ENCODE measurements around the gene AQP6.

The AQP6 gene, protein sequence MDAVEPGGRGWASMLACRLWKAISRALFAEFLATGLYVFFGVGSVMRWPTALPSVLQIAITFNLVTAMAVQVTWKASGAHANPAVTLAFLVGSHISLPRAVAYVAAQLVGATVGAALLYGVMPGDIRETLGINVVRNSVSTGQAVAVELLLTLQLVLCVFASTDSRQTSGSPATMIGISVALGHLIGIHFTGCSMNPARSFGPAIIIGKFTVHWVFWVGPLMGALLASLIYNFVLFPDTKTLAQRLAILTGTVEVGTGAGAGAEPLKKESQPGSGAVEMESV

DNA sequence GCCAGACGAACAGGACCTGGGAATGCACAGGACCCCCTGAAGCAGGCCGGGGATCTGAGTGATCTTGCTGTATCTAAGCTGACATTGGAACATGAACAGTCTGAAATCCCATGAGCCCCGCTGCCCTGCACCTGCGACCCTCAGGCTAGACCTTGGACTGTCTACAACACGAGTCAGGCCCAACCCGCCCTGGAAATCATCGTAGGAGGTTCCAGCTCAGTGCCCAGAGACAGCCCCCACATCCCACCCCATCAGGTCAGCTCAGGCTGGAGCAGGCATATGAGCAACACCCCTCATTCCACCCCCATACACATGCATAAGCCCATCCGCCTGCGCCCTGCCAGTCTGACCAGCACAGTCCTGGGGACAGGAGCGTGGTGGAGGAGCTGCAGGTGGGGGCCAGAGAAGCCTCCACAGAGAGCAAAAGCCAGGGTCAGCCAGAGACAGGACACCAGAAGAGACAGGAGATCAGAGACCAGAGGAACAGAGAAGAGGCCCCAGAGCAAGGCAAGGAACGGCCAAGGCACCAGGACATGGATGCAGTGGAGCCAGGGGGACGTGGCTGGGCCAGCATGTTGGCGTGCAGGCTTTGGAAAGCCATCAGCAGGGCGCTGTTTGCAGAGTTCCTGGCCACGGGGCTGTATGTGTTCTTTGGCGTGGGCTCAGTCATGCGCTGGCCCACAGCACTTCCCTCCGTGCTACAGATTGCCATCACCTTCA, at the start of gene AQP6:
AQP6 (plus strand) TSS at position 307 of the 720 bp plus-strand sequence; CDS start at position 534, 227 bp downstream.
- DNase-seq (ENCODE audit: low read depth in 1 of 2, low spot score in 1 of 2) = no peak

DNA sequence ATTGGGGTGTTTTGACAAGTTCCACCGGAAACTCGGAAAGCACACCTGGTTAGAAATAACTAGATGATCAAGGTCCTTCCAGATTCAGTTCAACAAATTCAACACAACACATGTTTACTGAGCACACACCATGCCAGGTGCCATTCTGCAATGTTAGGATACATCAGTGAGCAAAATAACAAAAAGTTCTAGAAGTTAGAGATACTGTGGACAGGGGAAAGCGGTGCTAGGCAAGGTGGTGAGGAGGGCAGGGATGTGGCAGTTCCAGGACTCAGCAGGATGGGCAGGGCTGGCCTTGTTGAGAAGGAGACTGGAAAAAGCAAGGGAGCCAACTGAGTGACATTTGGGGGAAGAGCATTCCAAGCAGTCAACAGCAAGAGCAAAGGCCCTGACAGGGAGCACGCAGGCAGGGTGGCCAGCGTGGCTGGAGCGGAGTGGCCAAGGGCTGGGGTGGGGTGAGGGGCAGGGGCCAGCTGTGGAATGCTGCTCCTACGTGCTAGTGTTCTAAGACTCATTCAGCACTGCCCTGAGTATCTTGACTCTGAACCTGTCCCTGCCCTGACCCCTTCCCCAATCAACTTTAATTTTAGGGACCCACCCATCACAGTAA, 49.6 kb upstream of the AQP6 start:
- no peak for DNase-seq (ENCODE audit: low read depth in 1 of 2, low spot score in 1 of 2)

DNA sequence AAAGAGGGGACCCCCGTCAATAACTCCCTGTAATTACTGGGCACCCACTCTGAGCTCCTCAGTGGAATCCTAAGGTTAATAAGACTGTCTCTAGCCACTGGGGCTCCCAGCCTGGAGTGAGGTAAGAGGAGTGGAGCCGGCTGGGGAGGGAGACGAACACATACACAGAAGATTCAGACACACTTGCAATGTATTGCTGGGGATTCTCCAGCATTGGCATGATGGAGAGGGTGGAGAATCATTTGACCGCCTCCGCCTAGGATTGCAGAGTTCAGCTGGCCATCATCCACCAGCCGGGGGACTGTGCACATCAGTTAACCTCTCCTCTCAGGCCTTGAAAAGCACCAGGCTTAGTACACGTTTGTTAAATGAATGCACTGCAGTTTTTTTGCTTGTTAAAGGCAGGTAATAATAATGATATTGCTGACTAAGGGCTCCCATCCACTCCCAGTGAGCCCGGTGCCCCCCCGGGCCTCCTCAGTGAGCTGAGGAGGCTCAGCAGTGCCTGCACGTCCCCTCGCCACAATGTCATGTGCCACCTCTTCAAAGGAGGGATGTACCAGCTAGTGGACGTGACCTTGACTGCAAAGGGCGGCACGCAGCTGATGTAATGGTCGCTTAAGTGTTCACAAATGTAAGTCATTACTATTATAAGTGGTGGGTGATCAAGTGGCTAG, 48.7 kb upstream of the AQP6 start:
- no peak for DNase-seq (ENCODE audit: low read depth in 1 of 2, low spot score in 1 of 2)

DNA sequence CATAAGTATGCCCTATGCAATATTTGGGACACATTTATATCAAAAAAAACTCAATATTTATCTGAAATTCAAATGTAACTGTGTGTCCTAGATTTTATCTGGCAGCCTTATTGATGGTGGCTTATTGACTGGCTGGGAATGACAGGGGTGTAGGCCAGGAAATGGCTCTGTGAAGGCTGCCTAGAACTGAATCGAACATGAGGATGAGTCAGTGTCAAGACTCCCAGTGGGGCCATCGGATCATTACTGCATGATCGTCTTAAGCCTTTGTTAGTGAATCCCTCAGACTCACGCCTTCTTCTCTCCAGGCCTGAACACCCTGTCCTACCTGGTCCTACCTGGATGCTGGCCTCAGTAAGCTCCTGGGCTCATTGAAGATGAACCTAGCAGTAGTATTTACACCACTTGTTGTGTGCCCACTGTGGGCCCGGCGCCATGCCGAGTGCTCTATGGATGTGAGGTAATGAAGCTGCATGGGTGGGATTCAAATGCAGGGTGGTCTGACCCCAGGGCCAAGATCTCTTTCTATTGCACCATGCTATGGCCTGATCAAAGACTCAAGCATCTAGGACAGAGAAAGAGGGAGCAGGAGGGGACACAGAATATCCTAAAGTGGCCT, 48.0 kb upstream of the AQP6 start:
- no peak for DNase-seq (ENCODE audit: low read depth in 1 of 2, low spot score in 1 of 2)

DNA sequence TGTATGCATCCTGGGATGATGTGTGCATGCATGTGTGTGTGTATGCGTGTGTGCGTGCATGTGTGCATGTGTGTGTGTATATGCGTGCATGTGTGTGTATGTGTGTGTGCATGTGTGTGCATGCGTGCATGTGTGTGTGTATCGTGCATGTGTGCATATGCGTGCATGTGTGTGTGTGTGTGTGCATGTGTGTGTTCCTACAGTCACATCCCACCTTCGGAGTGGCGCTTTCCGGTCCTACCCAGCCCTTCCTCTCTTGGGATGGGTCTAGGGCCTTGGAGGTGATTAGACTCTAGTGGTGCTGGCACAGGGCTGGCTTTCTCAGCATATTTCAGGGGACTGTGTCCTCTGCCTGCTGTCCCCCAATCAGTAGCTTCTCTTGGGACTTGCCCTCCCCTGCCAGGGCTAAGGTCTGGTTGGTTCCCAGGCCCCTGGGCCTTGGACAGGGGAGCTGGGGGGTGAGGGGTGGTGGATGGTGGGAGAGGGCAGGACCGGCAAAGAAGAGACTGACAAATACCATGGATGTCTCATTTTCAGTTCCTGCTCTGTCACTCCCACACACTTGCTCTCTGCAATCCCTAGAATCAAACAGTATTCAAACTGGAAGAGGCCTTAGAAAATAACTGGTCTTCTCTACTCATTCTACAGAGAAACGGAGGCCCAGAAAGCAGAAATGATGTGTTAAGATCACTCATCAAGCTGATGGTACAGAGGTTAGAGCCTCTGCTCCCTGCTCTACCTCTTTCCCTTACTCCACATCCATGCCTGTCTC, 47.1 kb upstream of the AQP6 start:
- DNase-seq (ENCODE audit: low read depth in 1 of 2, low spot score in 1 of 2) = no peak

DNA sequence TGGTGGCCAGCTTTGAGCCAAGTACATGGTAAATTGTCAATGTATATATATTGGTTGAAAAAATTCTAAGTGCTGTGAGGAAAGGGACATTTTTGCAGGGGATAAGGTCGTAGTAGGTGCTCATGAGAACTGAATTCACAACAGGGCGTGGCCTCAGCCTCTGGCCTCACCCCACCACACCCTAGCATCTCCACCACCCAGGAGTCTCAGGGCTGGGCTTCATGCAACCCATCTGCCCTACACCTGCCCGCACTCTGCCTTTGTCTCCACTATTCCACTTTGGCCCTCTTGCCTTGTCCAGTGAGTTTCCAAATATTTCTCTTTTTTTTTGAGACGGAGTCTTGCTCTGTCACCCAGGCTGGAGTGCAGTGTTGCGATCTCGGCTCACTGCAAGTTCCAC, 44.3 kb upstream of the AQP6 start:
- no peak for DNase-seq (ENCODE audit: low read depth in 1 of 2, low spot score in 1 of 2)

DNA sequence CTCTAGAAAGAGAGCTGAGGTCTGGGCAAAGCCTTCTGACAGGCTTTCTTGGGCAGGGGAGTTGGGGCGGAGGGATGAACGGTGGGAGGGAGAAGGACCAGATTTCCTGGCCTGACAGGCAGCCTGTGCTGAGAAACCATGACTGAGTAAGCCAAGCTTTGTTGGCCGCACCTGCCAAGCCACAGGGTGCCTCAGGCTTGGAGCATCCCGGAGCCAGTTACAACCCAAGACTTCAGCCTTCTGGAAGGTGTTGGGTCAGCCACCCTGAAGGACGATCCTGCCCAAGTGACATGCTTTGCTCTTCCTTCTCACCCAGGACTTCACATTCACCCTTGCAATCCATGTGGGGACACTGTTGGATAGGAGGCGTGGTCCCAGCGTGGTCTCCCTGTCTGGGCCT, 43.2 kb upstream of the AQP6 start:
- DNase-seq (ENCODE audit: low read depth in 1 of 2, low spot score in 1 of 2) = no peak

DNA sequence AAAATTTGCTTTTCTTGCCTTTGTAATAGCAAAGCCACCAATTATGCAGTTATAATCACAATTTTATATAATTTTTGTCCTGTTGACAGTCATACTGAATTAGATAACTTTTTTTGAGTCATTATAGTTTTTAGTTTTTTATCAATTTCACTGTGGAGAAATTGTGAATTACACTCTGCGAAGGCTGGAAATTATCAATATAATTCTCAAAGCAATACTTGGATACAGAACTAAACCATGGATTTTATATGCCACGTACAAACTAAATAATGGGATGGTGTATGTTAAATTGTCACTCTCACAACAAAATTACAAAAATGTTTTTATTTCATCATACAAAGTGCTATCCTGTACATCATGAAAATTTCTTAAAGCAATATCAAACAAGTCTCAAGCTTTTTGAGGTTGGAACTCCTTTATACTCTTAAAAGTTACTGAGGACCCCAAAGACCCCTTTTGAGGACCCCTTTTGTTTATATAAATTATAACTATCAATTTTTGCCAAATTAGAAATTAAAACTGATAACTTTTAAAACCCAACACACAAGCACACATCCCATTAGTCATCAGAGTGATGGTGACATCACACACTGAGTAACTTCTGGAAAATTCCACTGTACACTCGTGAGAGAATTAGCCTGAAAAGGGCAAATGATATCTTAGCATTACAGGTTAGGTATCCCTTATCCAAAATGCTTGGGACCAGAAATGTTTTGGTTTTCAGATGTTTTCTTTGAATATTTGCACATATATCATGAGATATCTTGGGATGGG, 42.0 kb upstream of the AQP6 start:
- no peak for DNase-seq (ENCODE audit: low read depth in 1 of 2, low spot score in 1 of 2)

DNA sequence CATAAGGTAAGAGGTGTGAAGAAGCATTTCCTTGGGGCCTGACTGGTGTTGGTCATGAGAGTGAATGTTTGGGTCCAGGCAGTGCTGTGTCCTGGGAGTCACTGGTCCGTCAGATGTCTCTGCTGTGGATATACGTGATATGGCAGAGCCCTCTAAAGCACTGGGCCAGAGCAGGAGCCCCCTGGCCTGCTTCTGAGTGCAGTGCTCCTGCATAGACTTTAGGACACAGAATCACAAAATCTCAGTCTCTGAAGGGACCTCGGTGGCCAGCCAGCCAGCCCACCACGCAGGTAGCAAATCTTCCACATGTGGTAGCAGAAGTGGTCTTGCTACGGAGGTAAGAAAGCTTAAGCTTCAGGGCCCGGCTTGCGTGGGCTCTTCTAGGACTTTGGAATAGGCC, 40.7 kb upstream of the AQP6 start:
- DNase-seq (ENCODE audit: low read depth in 1 of 2, low spot score in 1 of 2) = no peak

DNA sequence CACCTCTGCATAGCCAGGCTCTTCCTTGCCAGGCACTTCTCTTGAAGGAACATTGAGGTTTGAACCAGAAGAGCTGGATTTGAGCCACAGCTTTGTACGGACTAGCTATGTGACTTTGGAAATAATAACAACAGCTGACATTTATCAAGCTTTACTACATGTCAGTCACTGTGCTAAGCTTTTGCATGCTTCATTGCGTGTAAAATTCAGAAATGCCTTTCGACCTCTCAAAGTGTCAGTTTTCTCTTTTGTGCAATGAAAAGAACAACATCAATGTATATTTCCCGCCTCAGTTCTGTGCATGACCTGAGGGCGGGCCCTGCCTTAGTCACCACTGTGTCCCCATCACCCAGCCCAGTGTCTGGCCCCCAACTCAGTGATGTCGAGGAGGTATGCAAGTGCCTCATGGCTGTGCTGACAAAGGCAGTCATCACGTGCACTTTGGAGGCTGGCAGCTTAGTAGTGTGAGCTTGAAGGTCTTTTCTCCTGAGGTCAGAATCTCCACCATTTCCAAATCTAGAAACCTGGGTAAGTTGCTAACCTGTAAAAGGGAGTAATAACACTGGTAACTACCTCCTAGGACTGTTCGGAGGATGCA, 40.1 kb upstream of the AQP6 start:
- no peak for DNase-seq (ENCODE audit: low read depth in 1 of 2, low spot score in 1 of 2)

DNA sequence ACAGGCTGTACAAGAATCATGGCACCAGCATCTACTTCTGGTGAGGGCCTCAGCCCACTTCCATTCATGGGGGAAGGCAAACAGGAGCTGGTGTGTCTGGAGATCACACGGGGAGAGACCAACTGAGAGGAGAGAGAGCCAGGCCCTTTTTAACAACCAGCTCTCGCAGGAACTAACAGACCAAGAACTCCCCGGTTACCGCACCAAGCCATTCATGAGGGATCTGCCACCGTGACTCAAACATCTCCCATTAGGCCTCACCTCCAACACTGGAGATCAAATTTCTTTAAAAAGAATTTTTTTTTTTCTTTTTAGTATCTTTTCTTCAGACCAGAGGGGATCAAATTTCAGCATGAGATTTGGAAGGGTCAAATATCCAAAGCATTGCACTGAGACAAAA, 39.0 kb upstream of the AQP6 start:
- no peak for DNase-seq (ENCODE audit: low read depth in 1 of 2, low spot score in 1 of 2)

DNA sequence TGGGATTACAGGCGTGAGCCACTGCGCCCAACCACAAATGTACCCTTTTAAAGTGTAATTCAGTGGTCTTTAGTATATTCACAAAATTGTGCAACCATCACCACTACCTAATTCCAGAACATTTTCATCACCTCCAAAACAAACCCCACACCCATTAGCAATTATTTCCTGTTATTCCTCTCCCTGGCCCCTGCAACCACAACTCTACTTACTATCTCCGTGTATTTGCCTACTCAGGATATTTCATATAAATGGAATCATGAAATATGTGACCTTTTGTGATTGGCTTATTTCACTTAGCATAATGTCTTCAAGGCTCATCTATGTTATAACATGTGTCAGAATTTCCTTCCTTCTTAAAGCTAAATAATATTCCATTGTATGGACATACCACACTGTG, 38.2 kb upstream of the AQP6 start:
- DNase-seq (ENCODE audit: low read depth in 1 of 2, low spot score in 1 of 2) = no peak

DNA sequence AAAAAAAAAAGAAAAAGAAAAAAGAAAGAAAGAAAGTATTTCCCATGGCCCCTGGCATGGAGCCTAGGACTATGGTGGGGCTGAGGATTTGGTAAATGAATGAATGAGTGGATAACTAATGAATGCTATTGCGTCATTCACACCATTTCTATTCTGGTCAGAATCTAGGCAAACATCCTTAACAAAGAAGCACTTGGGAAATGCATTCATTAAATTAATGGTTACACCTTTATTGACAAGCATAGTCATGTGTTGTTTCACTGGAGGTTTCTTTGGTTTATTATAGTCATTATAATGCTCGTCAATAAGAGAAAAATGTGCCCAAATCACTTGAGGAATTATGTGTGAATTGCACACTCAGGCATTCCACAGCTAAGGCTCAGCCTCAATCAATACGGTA, 35.8 kb upstream of the AQP6 start:
- no peak for DNase-seq (ENCODE audit: low read depth in 1 of 2, low spot score in 1 of 2)

DNA sequence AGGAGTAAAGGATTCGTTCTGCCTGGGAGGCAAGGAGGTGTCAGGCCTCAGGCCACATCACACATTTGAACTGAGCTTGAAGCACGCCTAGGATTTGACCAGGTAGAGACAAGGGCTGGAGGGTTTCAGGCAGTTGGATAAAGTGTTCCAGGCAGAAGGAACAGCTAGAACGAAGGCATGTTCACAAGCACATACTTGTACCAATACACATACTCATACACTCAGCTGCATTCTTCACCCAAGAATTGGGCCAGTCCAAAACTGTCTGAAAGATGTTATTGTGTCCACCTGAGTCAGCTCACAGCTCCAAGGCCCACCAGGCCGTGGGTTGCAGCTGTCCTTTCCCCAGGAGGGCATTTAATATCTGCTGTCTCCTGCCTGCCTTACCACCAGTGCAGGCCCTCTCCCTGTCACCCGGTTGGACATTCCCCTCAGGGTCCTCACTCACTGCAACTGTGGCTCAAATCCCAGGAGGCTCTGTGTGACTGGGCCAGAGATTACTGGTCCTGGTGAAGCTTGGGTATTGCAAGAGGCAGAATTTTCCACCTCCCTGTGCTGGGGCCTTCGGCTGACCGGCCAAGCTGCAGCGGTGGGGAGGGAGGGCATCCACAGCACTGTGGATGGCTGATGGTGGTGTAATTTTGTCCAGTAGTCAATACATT, 35.0 kb upstream of the AQP6 start:
- no peak for DNase-seq (ENCODE audit: low read depth in 1 of 2, low spot score in 1 of 2)

DNA sequence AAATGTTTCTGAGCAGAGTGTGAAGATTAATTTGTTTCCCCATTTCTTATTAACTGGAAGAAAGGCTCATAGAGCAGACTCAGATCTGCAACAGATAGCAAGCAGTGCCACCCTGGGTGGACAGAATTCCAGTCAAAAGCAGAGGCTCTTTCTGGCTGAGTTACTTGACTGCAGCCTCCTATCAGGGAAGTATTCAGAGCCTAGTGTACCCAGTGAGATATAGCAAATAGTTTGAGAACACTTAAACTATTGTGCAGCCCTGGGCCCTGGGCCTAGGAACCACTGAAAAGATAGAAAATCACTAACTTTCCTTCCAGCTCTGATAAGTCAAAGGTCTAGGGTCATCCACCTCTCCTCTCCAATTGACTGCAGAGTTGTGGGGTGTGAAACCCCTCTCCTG, 33.4 kb upstream of the AQP6 start:
- DNase-seq (ENCODE audit: low read depth in 1 of 2, low spot score in 1 of 2) = no peak

DNA sequence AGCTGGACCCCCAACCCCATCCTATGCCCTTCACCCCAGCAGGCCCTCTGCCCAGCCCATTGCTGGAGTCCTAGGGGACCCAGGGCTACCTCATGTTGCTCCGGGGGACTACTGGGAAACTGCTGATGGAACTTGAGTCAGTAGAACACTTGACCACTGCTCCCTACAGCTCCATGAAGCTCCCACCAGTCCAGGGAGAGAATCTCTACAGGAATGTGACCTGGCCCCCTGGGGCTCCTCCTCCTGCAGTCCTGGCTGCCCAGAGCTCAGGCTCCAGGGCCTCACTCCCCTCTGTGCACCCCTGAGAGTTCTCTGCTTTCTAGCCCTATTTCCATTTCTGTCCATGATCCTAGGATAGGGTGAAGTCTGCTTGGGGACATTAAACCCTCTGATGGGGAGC, 33.0 kb upstream of the AQP6 start:
- no peak for DNase-seq (ENCODE audit: low read depth in 1 of 2, low spot score in 1 of 2)

DNA sequence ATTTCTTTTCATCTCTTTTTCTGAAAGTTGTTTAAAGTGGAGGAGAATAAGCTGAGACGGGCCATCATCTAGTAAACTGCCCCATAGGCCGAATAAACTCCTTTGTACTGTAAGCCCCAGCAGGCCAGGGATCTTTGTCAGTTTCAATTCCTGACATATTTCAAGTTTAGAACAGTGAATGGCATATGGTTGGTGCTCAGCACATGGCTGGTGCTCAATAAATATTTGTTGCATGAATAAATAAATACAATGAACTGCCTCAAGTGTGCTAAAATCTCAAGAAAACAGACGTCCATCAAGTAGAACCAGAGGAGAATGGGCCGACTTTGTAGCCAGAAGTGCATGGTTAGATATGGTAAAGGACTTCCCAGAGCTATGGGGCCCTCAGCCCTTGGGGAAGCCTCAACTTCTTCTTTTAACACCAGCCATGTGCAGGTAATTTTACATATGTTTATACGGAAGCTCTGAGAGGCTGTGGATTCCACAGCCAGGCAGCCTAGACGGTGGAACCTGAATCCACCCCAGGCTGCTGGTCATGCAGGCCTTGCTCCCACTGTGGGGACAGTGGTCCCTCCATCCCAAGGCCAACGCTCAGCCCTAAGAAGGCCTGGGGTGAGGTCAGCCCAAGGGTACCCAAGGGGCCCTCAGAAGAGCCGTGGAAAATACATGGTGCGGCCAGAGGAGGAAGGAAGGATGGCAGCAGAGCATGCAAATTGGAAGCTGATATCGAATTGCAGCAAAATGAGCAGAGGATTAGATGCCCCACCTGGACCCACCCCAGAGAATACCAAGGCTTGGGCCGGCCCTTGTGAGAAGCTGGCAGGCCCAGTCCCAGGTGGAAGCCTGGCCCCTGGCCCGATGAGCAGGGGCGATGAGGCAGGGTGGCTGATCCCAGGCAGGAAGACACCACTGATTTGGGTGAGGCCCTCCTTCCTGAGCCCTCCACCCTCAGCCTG, 30.9 kb upstream of the AQP6 start:
- no peak for DNase-seq (ENCODE audit: low read depth in 1 of 2, low spot score in 1 of 2)

DNA sequence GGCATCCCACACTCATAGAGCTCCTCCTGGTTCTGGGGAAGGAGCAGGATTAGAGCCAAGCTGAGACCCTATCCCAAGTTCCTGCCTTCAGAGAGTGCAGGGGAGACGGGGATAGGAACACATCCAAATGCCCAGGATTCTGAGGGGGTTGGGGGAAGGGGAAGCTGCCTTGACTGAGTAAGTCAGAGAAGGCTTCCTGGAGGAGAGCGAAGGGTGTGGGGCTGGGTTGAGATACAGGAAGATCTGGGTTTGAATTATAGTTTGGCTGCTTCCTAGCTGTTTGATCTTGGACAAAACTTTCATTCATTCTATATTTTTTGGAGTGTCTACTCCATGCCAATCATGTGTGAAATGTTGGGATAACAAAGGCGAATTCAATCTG, 30.2 kb upstream of the AQP6 start:
- DNase-seq (ENCODE audit: low read depth in 1 of 2, low spot score in 1 of 2) = no peak
